Amniotic epithelial cell (primary cell): ENCODE results near the gene TCP11X1.
"Not testable (repeated sequence)": the region's sequence is repeated elsewhere in the genome, so short reads cannot be mapped to it uniquely, and the experiment has no call there.

Experiments used
- DNase-seq: peaks from one replicate; pipeline ENCODE4 v3.0.0-alpha.2; 2010; ENCODE audit warnings: low read depth

The TCP11X1 gene

DNA sequence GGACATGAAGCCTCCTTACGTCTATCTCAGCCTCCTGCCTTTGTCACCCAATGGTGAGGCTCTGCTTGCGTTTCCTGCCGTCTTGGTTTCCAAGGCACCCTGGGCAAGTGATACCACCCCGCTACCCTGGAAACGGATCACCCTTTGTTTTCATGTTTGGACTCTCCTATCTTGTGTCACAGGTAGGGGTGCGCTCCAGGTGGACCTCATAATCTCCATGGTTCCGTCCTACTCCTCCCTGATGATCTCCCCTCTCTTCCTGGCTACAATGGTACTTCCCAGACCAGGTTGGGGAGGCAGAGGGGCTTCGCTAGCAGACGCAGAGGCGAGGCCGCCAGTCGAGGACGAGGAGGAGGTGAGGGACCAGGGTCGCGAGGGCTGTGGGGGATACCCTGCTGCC is at the start of gene TCP11X1:
Gene TCP11X1 (plus strand): TSS at position 316 of the 400 bp plus-strand sequence.
- DNase-seq: not testable (repeated sequence)

DNA sequence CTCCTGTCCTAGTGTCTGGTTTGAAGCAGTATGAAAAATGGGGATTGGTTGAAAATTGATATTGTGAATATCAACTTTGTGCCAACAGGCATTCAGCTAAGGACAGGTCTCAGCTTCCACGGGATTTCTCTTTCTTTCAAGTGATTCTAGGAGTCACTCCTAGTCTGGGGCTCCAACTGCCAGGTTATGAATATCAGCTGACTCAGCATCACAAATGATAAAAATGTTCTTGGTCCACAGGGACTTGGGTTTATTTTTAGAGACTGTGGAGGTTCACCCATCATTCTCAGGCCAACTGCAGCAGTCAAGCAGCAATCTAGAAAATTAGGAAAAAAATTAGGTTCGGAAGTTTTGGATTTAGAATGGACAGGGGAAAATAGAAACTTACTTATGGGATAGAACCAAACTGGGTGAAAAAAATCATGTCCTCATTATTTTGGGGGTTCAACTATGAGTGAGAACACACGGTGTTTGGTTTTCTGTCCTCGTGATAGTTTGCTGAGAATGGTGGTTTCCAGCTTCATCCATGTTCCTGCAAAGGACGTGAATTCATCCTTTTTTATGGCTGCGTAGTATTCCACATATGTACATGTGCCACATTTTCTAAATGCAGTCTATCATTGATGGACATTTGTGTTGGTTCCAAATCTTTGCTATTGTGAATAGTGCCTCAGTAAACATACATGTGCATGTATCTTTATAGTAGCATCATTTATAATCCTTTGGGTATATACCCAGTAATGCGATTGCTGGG is 29.0 kb upstream of the TCP11X1 start:
- no peak for DNase-seq

DNA sequence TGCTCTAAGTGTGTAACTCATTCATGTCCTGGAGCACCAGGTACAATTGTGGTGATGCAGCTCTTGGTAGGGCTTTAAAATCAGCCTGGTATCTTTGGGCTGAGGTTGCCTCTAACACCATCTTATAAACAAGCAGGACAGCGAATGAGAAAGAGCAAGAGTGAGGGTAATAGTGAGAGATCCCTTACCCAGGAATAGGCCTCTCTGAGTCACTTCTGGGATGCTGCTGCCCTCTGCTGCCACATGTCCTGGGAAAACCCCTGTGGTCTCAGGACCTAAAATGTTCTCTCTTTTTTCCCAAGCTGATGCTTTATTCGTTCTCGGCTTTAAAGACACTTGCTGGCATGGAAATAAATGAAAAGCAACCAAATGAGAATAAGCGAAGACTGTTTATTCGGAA is 7.2 kb upstream of the TCP11X1 start:
- not testable (repeated sequence) for DNase-seq

DNA sequence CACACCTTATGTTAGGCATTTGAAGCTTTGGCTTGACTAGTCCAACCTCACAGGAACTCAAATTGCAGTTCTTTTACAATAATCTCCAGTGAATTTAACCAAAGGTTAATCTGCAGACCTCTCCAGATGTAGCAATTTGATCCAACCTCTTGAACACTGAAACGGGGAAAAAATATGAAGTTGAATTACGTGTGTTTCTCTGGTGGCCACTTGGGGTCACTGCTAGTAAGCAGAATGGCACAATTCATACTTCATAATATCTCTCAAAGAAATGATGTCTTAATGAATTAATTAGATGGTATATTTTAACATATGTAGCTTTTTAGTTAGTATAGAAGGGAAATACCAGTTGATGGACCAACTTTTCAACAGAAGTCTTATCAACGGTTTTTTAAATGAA is 1.4 kb downstream of the TCP11X1 start:
- not testable (repeated sequence) for DNase-seq

DNA sequence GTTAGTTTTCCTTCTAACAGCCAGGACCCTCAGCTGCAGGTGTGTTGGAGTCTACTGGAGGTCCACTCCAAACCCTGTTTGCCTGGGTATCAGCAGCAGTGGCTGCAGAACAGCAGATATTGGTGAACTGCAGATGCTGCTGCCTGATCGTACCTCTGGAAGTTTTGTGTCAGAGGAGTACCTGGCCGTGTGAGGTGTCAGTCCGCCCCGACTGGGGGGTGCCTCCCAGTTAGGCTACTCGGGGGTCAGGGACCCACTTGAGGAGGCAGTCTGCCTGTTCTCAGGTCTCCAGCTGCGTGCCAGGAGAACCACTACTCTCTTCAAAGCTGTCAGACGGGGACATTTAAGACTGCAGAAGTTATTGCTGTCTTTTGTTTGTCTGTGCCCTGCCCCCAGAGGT is 20.6 kb downstream of the TCP11X1 start:
- DNase-seq: not testable (repeated sequence)

DNA sequence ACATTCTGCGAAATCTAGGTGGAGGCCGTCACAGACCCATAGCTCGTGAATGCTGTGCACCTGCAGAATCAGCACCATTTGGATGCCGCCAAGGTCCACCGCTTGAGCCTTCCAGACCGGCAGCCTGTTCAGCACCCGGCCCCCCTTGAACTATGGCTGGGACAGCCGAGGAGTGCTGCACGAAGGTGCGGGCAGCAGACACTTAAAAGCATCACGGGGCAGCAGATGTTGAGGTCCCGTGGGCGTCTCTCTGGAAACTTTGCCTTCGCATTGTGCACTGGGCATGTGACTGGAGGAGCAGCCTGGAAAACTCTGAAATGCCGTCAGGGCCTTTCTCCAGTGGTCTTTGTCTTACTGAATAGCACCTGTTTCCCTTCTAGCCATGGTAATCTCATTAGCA is 25.2 kb downstream of the TCP11X1 start:
- DNase-seq: not testable (repeated sequence)

DNA sequence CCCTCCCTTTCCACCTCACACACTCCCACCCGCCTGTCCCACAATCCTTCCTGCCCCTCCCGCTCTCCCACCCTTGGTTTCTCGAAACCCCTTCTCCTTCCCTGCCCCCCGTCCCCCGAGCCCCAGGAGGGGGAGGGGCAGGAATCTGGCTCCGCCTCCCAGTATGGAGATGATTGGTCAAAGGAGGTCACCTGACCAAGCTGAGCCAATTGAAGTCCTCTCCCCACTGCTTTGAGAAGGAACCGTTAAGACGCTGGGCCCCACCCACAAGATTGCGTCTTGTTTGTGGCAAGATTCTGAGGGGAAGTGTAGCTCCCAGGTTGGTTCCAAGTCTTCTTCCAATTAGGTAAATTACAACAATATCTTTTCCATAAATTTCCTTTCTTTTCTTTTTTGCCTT is 31.8 kb downstream of the TCP11X1 start, which contains the start of gene NXF2:
Gene NXF2 (plus strand): TSS at position 275 of the 400 bp plus-strand sequence. CDS start 59,912 bp downstream, outside the sequence.
- DNase-seq: not testable (repeated sequence)

DNA sequence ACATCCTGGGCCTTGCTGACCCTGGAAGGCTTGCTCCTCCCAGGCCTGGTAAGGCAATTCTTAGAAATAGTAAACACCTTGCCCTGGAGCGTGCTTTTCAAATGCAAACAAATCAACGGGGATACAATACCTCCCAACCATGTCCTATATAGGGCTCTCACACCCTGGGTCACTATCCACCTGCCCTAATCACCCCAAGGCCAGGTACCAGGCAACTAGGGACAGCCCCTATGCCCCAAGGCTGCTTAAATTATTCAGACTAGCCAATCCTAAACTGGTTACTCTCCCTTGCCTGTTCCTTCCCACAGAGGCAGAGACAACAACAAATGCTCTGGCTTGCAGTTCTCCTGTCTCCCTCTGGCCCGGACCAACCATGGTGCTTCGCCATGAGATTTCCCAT is 57.1 kb downstream of the TCP11X1 start:
- DNase-seq: not testable (repeated sequence)
